ENCODE results near the gene PIP5K1C. TPM values are rescaled to one million over a fixed set of nuclear protein-coding genes. Genes with fewer than 3 reads are reported as not detected.

PIP5K1C gene
- total RNA-seq, 3 donors from 2014 or later (not counting 1 experiment from before 2014, with no cell fraction given): 35.0 to 49.2 (median 36.8) TPM

GRCh38 chr19:3614858-3615505 is 85.3 kb downstream of the PIP5K1C start:
- no peaks in the 10 kb centered on the region for H3K36me3 Mint-ChIP-seq
- Histone ChIP-seq H3K9me3 (ENCODE audit: control insufficient read depth, insufficient read depth, low read length) (no peaks in the 10 kb centered on the region), H3K4me3 (ENCODE audit: low read length) (no peak overlapping the region), H3K27ac (ENCODE audit: low read length) (no peak overlapping the region), H3K4me1 (ENCODE audit: control insufficient read depth, insufficient read depth, low read length) (peaks cover 11% of the 10 kb centered on the region), H3K27me3 (ENCODE audit: control insufficient read depth, insufficient read depth, low read length) (no peaks in the 10 kb centered on the region), H3K36me3 (ENCODE audit: control insufficient read depth, insufficient read depth, low read length) (peaks cover 38% of the 10 kb centered on the region)
- H3K4me1 Mint-ChIP-seq: no peaks in the 10 kb centered on the region
- no peak overlapping the region for H3K4me3 Mint-ChIP-seq
- H3K9me3 Mint-ChIP-seq: no peaks in the 10 kb centered on the region
- ATAC-seq (no peak), DNase-seq (no peak)
- no peak overlapping the region for H3K27ac Mint-ChIP-seq
- intact Hi-C loops (cut with micrococcal nuclease): no loop called here
- WGBS (ENCODE audit: insufficient coverage): 94% methylated on average over 17 of the region's 18 CpGs
- no peaks in the 10 kb centered on the region for H3K27me3 Mint-ChIP-seq (ENCODE audit: low read depth in 2 of 2)
- TF ChIP-seq, protein P1, sequence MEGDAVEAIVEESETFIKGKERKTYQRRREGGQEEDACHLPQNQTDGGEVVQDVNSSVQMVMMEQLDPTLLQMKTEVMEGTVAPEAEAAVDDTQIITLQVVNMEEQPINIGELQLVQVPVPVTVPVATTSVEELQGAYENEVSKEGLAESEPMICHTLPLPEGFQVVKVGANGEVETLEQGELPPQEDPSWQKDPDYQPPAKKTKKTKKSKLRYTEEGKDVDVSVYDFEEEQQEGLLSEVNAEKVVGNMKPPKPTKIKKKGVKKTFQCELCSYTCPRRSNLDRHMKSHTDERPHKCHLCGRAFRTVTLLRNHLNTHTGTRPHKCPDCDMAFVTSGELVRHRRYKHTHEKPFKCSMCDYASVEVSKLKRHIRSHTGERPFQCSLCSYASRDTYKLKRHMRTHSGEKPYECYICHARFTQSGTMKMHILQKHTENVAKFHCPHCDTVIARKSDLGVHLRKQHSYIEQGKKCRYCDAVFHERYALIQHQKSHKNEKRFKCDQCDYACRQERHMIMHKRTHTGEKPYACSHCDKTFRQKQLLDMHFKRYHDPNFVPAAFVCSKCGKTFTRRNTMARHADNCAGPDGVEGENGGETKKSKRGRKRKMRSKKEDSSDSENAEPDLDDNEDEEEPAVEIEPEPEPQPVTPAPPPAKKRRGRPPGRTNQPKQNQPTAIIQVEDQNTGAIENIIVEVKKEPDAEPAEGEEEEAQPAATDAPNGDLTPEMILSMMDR (IDR thresholded peaks at IDR 0.05): no peak

DNA sequence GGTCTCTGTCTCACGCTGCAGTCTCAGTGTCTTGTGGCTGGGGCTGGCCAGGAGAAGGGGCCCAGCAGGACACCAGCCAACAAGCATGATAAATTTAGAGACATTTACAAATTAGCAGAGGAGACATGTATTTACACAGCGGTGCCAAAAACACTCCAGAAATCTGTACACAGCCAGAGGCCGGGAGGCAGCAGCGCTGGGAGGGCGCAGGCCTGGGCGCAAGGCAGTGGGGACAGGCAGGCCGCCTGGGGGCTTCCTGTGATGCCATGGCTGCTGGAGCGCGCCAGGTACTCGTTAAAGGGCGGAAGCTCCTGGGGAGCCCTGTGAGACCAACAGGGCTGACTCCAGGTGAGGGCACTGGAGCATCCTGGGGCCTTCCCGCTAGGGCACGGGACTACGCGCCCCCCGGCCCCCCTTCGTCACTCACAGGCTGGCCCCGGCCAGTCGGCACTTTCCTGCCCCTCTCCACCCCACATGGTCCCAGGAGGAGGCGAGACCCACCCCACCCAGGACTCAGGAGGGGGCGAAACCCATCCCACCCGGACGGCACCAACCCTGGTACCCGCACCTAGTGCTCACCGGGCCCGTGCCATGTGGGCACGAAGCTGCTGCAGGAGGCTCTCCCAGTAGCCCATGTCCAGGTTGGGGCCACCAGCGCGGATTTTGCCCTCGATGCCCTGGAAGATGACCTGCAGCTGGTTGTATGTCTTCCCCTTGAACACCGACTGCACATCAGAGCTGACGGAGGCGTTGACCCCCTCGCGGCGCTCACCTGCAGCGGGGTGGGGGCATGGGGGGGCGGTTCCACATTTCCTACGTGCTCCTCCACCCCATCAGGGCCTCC is 86.2 kb downstream of the PIP5K1C start:
- intact Hi-C loops (cut with micrococcal nuclease): no loop called here
- H3K4me3 ChIP-seq (ENCODE audit: low read length): no peak overlapping the region
- H3K9me3 Mint-ChIP-seq: no peaks in the 10 kb centered on the region
- no peaks in the 10 kb centered on the region for H3K9me3 ChIP-seq (ENCODE audit: control insufficient read depth, insufficient read depth, low read length)
- WGBS (ENCODE audit: insufficient coverage): 94% methylated on average over 39 of the region's 39 CpGs
- peaks cover 0 to 4% of the 10 kb centered on the region in 2 donors for H3K4me1 Mint-ChIP-seq
- no peaks in the 10 kb centered on the region for H3K36me3 Mint-ChIP-seq
- H3K4me3 Mint-ChIP-seq: no peak overlapping the region
- H3K4me1 ChIP-seq (ENCODE audit: control insufficient read depth, insufficient read depth, low read length): peaks cover 12% of the 10 kb centered on the region
- no peak overlapping the region for H3K27ac Mint-ChIP-seq
- TF ChIP-seq, protein P1 (IDR thresholded peaks at IDR 0.05): no peak
- ATAC-seq (no peak), DNase-seq (no peak)
- peaks cover 34% of the 10 kb centered on the region for H3K36me3 ChIP-seq (ENCODE audit: control insufficient read depth, insufficient read depth, low read length)
- H3K27me3 ChIP-seq (ENCODE audit: control insufficient read depth, insufficient read depth, low read length): no peaks in the 10 kb centered on the region
- no peak overlapping the region for H3K27ac ChIP-seq (ENCODE audit: low read length)
- H3K27me3 Mint-ChIP-seq (ENCODE audit: low read depth in 2 of 2): no peaks in the 10 kb centered on the region

GRCh38 chr19:3612901-3613741 is 87.1 kb downstream of the PIP5K1C start:
- no peak overlapping the region for H3K4me3 Mint-ChIP-seq
- Histone ChIP-seq H3K4me3 (ENCODE audit: low read length) (no peak overlapping the region), H3K9me3 (ENCODE audit: control insufficient read depth, insufficient read depth, low read length) (no peaks in the 10 kb centered on the region), H3K4me1 (ENCODE audit: control insufficient read depth, insufficient read depth, low read length) (peaks cover 16% of the 10 kb centered on the region), H3K27ac (ENCODE audit: low read length) (no peak overlapping the region), H3K27me3 (ENCODE audit: control insufficient read depth, insufficient read depth, low read length) (no peaks in the 10 kb centered on the region), H3K36me3 (ENCODE audit: control insufficient read depth, insufficient read depth, low read length) (peaks cover 29% of the 10 kb centered on the region)
- H3K9me3 Mint-ChIP-seq: no peaks in the 10 kb centered on the region
- H3K4me1 Mint-ChIP-seq: peaks cover 3 to 9% of the 10 kb centered on the region in 2 donors
- intact Hi-C loops (cut with micrococcal nuclease): no loop called here
- DNase-seq (no peak), ATAC-seq (no peak)
- WGBS (ENCODE audit: insufficient coverage): 95% methylated on average over 79 of the region's 79 CpGs
- no peaks in the 10 kb centered on the region for H3K36me3 Mint-ChIP-seq
- H3K27me3 Mint-ChIP-seq (ENCODE audit: low read depth in 2 of 2): no peaks in the 10 kb centered on the region
- H3K27ac Mint-ChIP-seq: no peak overlapping the region
- TF ChIP-seq, protein P1 (IDR thresholded peaks at IDR 0.05): no peak
